ENCODE results near the gene DAPL1. TPM values are rescaled to one million over a fixed set of nuclear protein-coding genes. Genes with fewer than 3 reads are reported as not detected.

DAPL1 gene
- total RNA-seq, 4 donors from 2014 or later = 1.7 TPM; not detected in 3

DNA sequence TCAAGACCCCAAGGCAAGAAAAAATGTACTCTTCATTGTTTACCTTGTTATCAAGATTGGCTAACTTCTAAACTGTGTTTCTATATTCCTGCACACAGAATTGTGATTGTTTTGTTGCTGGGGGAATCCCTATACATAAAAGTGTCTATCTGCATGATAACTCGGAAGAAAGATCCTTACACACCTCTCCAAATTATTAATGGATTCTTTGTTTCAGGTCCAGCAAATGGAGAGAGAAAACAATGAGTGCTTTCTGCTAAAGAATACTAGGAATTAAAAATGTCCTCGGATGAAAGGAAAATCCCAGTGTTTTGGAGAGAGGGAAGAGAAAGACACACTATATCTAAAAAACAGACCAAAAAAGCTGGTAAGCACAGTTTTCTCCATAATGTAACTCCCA, 6.2 kb upstream of the DAPL1 start:
- TF ChIP-seq, protein P1, sequence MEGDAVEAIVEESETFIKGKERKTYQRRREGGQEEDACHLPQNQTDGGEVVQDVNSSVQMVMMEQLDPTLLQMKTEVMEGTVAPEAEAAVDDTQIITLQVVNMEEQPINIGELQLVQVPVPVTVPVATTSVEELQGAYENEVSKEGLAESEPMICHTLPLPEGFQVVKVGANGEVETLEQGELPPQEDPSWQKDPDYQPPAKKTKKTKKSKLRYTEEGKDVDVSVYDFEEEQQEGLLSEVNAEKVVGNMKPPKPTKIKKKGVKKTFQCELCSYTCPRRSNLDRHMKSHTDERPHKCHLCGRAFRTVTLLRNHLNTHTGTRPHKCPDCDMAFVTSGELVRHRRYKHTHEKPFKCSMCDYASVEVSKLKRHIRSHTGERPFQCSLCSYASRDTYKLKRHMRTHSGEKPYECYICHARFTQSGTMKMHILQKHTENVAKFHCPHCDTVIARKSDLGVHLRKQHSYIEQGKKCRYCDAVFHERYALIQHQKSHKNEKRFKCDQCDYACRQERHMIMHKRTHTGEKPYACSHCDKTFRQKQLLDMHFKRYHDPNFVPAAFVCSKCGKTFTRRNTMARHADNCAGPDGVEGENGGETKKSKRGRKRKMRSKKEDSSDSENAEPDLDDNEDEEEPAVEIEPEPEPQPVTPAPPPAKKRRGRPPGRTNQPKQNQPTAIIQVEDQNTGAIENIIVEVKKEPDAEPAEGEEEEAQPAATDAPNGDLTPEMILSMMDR (IDR thresholded peaks at IDR 0.05; ENCODE audit: low read depth) = no peak

GRCh38 chr2:158796652-158797051, 1.5 kb downstream of the DAPL1 start:
- TF ChIP-seq, protein P1 (IDR thresholded peaks at IDR 0.05; ENCODE audit: low read depth) = no peak

DNA sequence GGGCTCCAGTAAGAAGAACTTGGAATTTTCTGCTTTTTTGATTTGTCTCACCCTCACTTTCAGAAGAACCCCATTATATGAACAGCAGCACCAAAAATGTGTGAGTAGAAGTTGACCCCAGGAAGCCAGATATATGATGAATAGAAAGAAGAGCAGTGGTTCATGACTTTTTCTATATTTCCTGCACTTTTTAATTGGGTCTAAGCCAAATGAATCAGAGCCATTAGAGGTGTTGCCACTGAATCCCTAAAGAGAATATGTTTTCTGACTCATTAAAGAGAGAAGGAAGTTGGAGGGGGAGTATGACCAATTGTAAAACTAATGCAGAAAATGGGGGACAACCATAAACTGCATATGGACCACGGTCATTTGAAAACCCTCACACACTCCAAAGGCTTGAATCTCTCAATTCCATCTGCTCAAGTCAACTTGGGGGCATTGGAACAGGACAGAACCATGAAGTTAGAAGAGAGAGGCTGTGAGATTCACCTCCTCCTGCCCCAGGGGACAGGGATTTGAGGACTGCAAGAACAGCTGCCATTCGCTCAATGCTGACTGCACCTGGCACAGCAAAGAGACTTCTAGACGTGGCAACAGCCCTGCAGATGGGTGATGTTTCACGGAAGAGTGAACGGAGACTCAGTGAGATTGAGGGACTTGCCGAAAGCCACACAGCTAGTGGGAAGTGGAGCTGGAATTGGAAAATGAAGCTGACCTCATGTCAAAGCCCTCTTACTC, 3.0 kb downstream of the DAPL1 start:
- TF ChIP-seq, protein P1 (IDR thresholded peaks at IDR 0.05; ENCODE audit: low read depth) = no peak

GRCh38 chr2:158799181-158799580, 4.1 kb downstream of the DAPL1 start:
- TF ChIP-seq, protein P1 (IDR thresholded peaks at IDR 0.05; ENCODE audit: low read depth) = no peak

- TF ChIP-seq, protein P1 (IDR thresholded peaks at IDR 0.05; ENCODE audit: low read depth) = no peak
Observed at GRCh38 chr2:158803506-158803905, 8.4 kb downstream of the DAPL1 start.

- TF ChIP-seq, protein P1 (IDR thresholded peaks at IDR 0.05; ENCODE audit: low read depth) = no peak
Observed at GRCh38 chr2:158805255-158805654, 10.1 kb downstream of the DAPL1 start.

- TF ChIP-seq, protein P1 (IDR thresholded peaks at IDR 0.05; ENCODE audit: low read depth) = no peak
Observed at GRCh38 chr2:158805936-158806335, 10.8 kb downstream of the DAPL1 start.

Data from subcutaneous adipose tissue (tissue), 4 donors.